Mucosa of rectum (tissue), 2 donors: ENCODE measurements around the gene MMP15.
"Not testable (repeated sequence)": the region's sequence is repeated elsewhere in the genome, so short reads cannot be mapped to it uniquely, and the experiment has no call there.

Source experiments
- H3K27ac ChIP-seq, 2 donors: one replicate each; pipeline ENCODE4 v1.7.0; 2013; ENCODE audit warnings: inconsistent platforms in 2 of 2, low read depth in 2 of 2, low read length in 2 of 2
- H3K27me3 ChIP-seq, 2 donors: one replicate each; pipeline ENCODE4 v1.7.0; 2013; ENCODE audit warnings: low read length in 2 of 2; ENCODE audit not compliant: control insufficient read depth in 2 of 2, insufficient read depth in 2 of 2
- H3K36me3 ChIP-seq, 2 donors: one replicate each; pipeline ENCODE4 v1.7.0; 2013; ENCODE audit warnings: low read length in 2 of 2; ENCODE audit not compliant: control insufficient read depth in 2 of 2, insufficient read depth in 2 of 2
- H3K4me1 ChIP-seq, 2 donors: one replicate each; pipeline ENCODE4 v1.7.0; 2013; ENCODE audit warnings: low read length in 2 of 2, mild to moderate bottlenecking in 1 of 2; ENCODE audit not compliant: control insufficient read depth in 2 of 2, insufficient read depth in 2 of 2
- H3K4me3 ChIP-seq, 2 donors: one replicate each; pipeline ENCODE4 v1.7.0; 2013; ENCODE audit warnings: low read length in 2 of 2
- H3K9ac ChIP-seq, 2 donors: one replicate each; pipeline ENCODE4 v1.7.0; 2013; ENCODE audit warnings: low read length in 2 of 2, low read depth in 1 of 2, mild to moderate bottlenecking in 1 of 2
- H3K9me3 ChIP-seq, 2 donors: one replicate each; pipeline ENCODE4 v1.7.0; 2013; ENCODE audit warnings: low read length in 2 of 2; ENCODE audit not compliant: control insufficient read depth in 2 of 2
- donor health status: healthy.
- donor health status: Normal muscosa, but diverticular disease.

The MMP15 gene

GRCh38 chr16:58001781-58002415 is 23.7 kb upstream of the MMP15 start:
- Histone ChIP-seq H3K4me1 (peaks cover 10 to 16% of the 10 kb centered on the region in 2 donors), H3K9ac (peak overlapping the region in 1 of 2 donors; percentile 83), H3K36me3 (peaks cover 12 to 14% of the 10 kb centered on the region in 2 donors), H3K4me3 (peak overlapping the region; percentile 80 to 89), H3K9me3 (no peaks in the 10 kb centered on the region), H3K27ac (no peak overlapping the region), H3K27me3 (no peaks in the 10 kb centered on the region)

GRCh38 chr16:58002416-58002800 is 23.1 kb upstream of the MMP15 start:
- H3K27me3 ChIP-seq, result no peaks in the 10 kb centered on the region
- peaks cover 10 to 16% of the 10 kb centered on the region in 2 donors for H3K4me1 ChIP-seq
- H3K36me3 ChIP-seq, result peaks cover 7 to 9% of the 10 kb centered on the region in 2 donors
- no peak overlapping the region for H3K9ac ChIP-seq
- H3K4me3 ChIP-seq, result no peak overlapping the region
- H3K9me3 ChIP-seq, result no peaks in the 10 kb centered on the region
- no peak overlapping the region for H3K27ac ChIP-seq

GRCh38 chr16:58002936-58003335 is 22.6 kb upstream of the MMP15 start:
- no peak overlapping the region for H3K4me3 ChIP-seq
- H3K27me3 ChIP-seq, result no peaks in the 10 kb centered on the region
- peaks cover 7 to 16% of the 10 kb centered on the region in 2 donors for H3K4me1 ChIP-seq
- peaks cover 1 to 4% of the 10 kb centered on the region in 2 donors for H3K36me3 ChIP-seq
- no peaks in the 10 kb centered on the region for H3K9me3 ChIP-seq
- H3K9ac ChIP-seq, result no peak overlapping the region
- no peak overlapping the region for H3K27ac ChIP-seq

GRCh38 chr16:58004736-58005135 is 20.8 kb upstream of the MMP15 start:
- H3K9ac ChIP-seq, H3K36me3 ChIP-seq, H3K9me3 ChIP-seq, H3K27ac ChIP-seq, H3K4me1 ChIP-seq, H3K4me3 ChIP-seq, H3K27me3 ChIP-seq: not testable (repeated sequence)

- Histone ChIP-seq H3K27me3 (no peaks in the 10 kb centered on the region), H3K36me3 (peaks cover 28 to 33% of the 10 kb centered on the region in 2 donors), H3K27ac (no peak overlapping the region), H3K4me1 (no peaks in the 10 kb centered on the region), H3K9me3 (no peaks in the 10 kb centered on the region), H3K9ac (no peak overlapping the region), H3K4me3 (no peak overlapping the region)
These were observed 15.6 kb upstream of the MMP15 start for GRCh38 chr16:58009856-58010416.

- H3K4me1 ChIP-seq, result no peaks in the 10 kb centered on the region
- H3K9me3 ChIP-seq, result no peaks in the 10 kb centered on the region
- peaks cover 28 to 33% of the 10 kb centered on the region in 2 donors for H3K36me3 ChIP-seq
- no peak overlapping the region for H3K9ac ChIP-seq
- no peak overlapping the region for H3K27ac ChIP-seq
- H3K4me3 ChIP-seq, result no peak overlapping the region
- H3K27me3 ChIP-seq, result no peaks in the 10 kb centered on the region
These were observed 14.7 kb upstream of the MMP15 start for GRCh38 chr16:58010886-58011285.

GRCh38 chr16:58011652-58012051 is 13.9 kb upstream of the MMP15 start:
- Histone ChIP-seq H3K9me3 (no peaks in the 10 kb centered on the region), H3K9ac (no peak overlapping the region), H3K4me1 (no peaks in the 10 kb centered on the region), H3K27ac (no peak overlapping the region), H3K36me3 (peaks cover 28 to 33% of the 10 kb centered on the region in 2 donors), H3K27me3 (no peaks in the 10 kb centered on the region), H3K4me3 (no peak overlapping the region)

- Histone ChIP-seq H3K27ac (no peak overlapping the region), H3K36me3 (peaks cover 31 to 38% of the 10 kb centered on the region in 2 donors), H3K4me1 (no peaks in the 10 kb centered on the region), H3K9me3 (no peaks in the 10 kb centered on the region), H3K27me3 (no peaks in the 10 kb centered on the region), H3K9ac (no peak overlapping the region), H3K4me3 (no peak overlapping the region)
These were observed 13.1 kb upstream of the MMP15 start for GRCh38 chr16:58012481-58012880.

- Histone ChIP-seq H3K27ac (no peak overlapping the region), H3K27me3 (no peaks in the 10 kb centered on the region), H3K4me1 (no peaks in the 10 kb centered on the region), H3K9me3 (no peaks in the 10 kb centered on the region), H3K4me3 (no peak overlapping the region), H3K9ac (no peak overlapping the region), H3K36me3 (peaks cover 33 to 38% of the 10 kb centered on the region in 2 donors)
These were observed 12.2 kb upstream of the MMP15 start for GRCh38 chr16:58013201-58013956.

- H3K4me3 ChIP-seq, result no peak overlapping the region
- H3K4me1 ChIP-seq, result peaks cover 1 to 4% of the 10 kb centered on the region in 2 donors
- no peaks in the 10 kb centered on the region for H3K27me3 ChIP-seq
- no peak overlapping the region for H3K9ac ChIP-seq
- H3K9me3 ChIP-seq, result no peaks in the 10 kb centered on the region
- H3K36me3 ChIP-seq, result peaks cover 16 to 26% of the 10 kb centered on the region in 2 donors
- no peak overlapping the region for H3K27ac ChIP-seq
These were observed 8.6 kb upstream of the MMP15 start for GRCh38 chr16:58016840-58017446.
